ENCODE measurements around the gene PLIN5.

PLIN5 gene
- long read RNA-seq: 0 reads

GRCh38 chr19:4534836-4535658, at the start of gene PLIN5:
PLIN5 (minus strand) TSS chr19:4535224; CDS start chr19:4534074, 1,150 bp downstream.
- DNase-seq (ENCODE audit: low read depth in 1 of 2, low spot score in 1 of 2): peak in 1 of 2 experiments; percentile 20
- no peak within 1 kb of the TSS for H3K4me3 ChIP-seq (replicated peaks; ENCODE audit: insufficient read depth, low read length)
- H3K27ac ChIP-seq (replicated peaks): no peak within 1 kb of the TSS

GRCh38 chr19:4583961-4584669, 49.1 kb upstream of the PLIN5 start:
- DNase-seq (ENCODE audit: low read depth in 1 of 2, low spot score in 1 of 2): no peak
- TF ChIP-seq SPI1 (IDR thresholded peaks at IDR 0.05; ENCODE audit: borderline replicate concordance, low read depth) (no peak), POLR2AphosphoS5 (IDR thresholded peaks at IDR 0.05; ENCODE audit: low read depth) (no peak)
- peak overlapping the region; percentile 38 for H3K4me3 ChIP-seq (replicated peaks; ENCODE audit: insufficient read depth, low read length)
- H3K27me3 ChIP-seq (ENCODE audit: insufficient read depth, poor library complexity, severe bottlenecking): peaks cover 46% of the 10 kb centered on the region
- H3K27ac ChIP-seq (replicated peaks): no peak overlapping the region

More at GRCh38 chr19:4534836-4535658, at the start of gene PLIN5:
- H3K27me3 ChIP-seq (ENCODE audit: insufficient read depth, poor library complexity, severe bottlenecking): no peaks in the 10 kb centered on the region
- TF ChIP-seq REST (IDR thresholded peaks at IDR 0.05; ENCODE audit: insufficient replicate concordance, low read depth) (no peak), POLR2AphosphoS5 (IDR thresholded peaks at IDR 0.05; ENCODE audit: low read depth) (no peak), SPI1 (IDR thresholded peaks at IDR 0.05; ENCODE audit: borderline replicate concordance, low read depth) (no peak)

- Histone ChIP-seq H3K4me3 (replicated peaks; ENCODE audit: insufficient read depth, low read length) (no peak overlapping the region), H3K27ac (replicated peaks) (no peak overlapping the region), H3K27me3 (ENCODE audit: insufficient read depth, poor library complexity, severe bottlenecking) (peaks cover 54% of the 10 kb centered on the region)
- DNase-seq (ENCODE audit: low read depth in 1 of 2, low spot score in 1 of 2): no peak
- TF ChIP-seq GABPA (IDR thresholded peaks at IDR 0.05; ENCODE audit: low read depth) (no peak), POLR2AphosphoS5 (IDR thresholded peaks at IDR 0.05; ENCODE audit: low read depth) (no peak), SPI1 (IDR thresholded peaks at IDR 0.05; ENCODE audit: borderline replicate concordance, low read depth) (no peak), REST (IDR thresholded peaks at IDR 0.05; ENCODE audit: insufficient replicate concordance, low read depth) (no peak), CTCF (IDR thresholded peaks at IDR 0.05; ENCODE audit: insufficient read depth, low read length) (no peak)
Observed at GRCh38 chr19:4582980-4583842, 48.2 kb upstream of the PLIN5 start.

- H3K4me3 ChIP-seq (replicated peaks; ENCODE audit: insufficient read depth, low read length): no peak overlapping the region
- DNase-seq (ENCODE audit: low read depth in 1 of 2, low spot score in 1 of 2): no peak
Observed at GRCh38 chr19:4581666-4582553, 46.9 kb upstream of the PLIN5 start.

More at GRCh38 chr19:4581666-4582553, 46.9 kb upstream of the PLIN5 start:
- no peak overlapping the region for H3K27ac ChIP-seq (replicated peaks)
- TF ChIP-seq REST (IDR thresholded peaks at IDR 0.05; ENCODE audit: insufficient replicate concordance, low read depth) (no peak), SPI1 (IDR thresholded peaks at IDR 0.05; ENCODE audit: borderline replicate concordance, low read depth) (no peak), GABPA (IDR thresholded peaks at IDR 0.05; ENCODE audit: low read depth) (no peak), CTCF (IDR thresholded peaks at IDR 0.05; ENCODE audit: insufficient read depth, low read length) (no peak), POLR2AphosphoS5 (IDR thresholded peaks at IDR 0.05; ENCODE audit: low read depth) (no peak)
- H3K27me3 ChIP-seq (ENCODE audit: insufficient read depth, poor library complexity, severe bottlenecking): peaks cover 54% of the 10 kb centered on the region

Data from HL-60 (cell line).